Activated T-helper 1 cell treated with anti-CD3 and anti-CD28 coated beads, Interleukin-12 subunit alpha, Interleukin-12 subunit beta, Interleukin-2, Interleukin-4 antibody, amounts not matched to agents 30 ng/mL and 10 ng/mL and 1 ng/mL, durations not matched to agents 14 hours and 24 hours and 36 hours (primary cell): Measurements from ENCODE around the gene F2RL3. TPM values are rescaled to one million over a fixed set of nuclear protein-coding genes. Genes with fewer than 3 reads are reported as not detected.
"Not testable (repeated sequence)": the region's sequence is repeated elsewhere in the genome, so short reads cannot be mapped to it uniquely, and the experiment has no call there.

Experiments used
- DNase-seq: peaks from one replicate; pipeline ENCODE4 v3.0.0; 2021; ENCODE audit warnings: low spot score
- H3K27ac Mint-ChIP-seq: one replicate; pipeline ENCODE4 v1.8.0; 2021; ENCODE audit warnings: mild to moderate bottlenecking, mixed read lengths
- H3K27me3 Mint-ChIP-seq: one replicate; pipeline ENCODE4 v1.8.0; 2022; ENCODE audit warnings: mild to moderate bottlenecking, moderate library complexity, mixed read lengths; ENCODE audit not compliant: insufficient read depth
- H3K36me3 Mint-ChIP-seq: one replicate; pipeline ENCODE4 v1.8.0; 2021; ENCODE audit warnings: low read depth, mixed read lengths
- H3K4me1 Mint-ChIP-seq: one replicate; pipeline ENCODE4 v1.8.0; 2021; ENCODE audit warnings: low read depth, mixed read lengths
- H3K4me3 Mint-ChIP-seq: one replicate; pipeline ENCODE4 v1.8.0; 2021; ENCODE audit warnings: mild to moderate bottlenecking, moderate library complexity, mixed read lengths
- H3K9me3 Mint-ChIP-seq: one replicate; pipeline ENCODE4 v1.8.0; 2021; ENCODE audit warnings: mixed read lengths
- intact Hi-C: fragments of 100-400 bp; cut with micrococcal nuclease; formaldehyde crosslinking; loops from one replicate; pipeline ENCODE4 v1.15.1; 2024
- total RNA-seq: library from RNA; stranded (reverse); gene quantifications from 2 replicates; pipeline ENCODE4 v1.2.3, GENCODE V29; 2022

The F2RL3 gene
- total RNA-seq, 1 donor from 2014 or later: not detected

DNA sequence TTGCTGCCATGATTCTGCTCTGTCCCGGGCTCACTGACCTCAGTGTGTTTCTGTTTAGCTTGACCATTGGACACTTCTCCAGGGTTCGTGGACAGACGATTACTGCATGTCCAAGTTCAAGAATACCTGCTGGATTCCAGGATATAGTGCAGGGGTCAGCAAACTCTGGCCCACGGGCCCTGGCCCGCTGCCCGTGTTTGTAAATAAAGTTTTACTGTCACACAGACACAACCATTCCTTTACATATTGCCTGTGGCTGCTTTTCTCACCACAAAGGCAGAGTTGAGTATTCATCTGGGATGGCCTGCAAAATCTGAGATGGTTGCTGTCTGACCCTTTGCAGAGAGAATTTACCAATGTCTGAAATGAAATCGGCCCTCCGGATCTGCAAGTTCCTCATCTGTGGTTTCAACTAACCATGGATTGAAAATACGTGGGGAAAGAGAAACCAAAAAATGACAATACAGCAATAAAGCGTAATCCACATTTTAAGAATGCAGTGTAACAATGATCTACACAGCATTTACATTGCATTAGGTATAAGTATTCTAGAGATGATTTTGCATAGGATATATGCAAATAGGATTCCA is 25.9 kb upstream of the F2RL3 start:
- intact Hi-C loops: no loop called here
- Mint-ChIP-seq H3K27ac (no peak overlapping the region), H3K4me1 (peaks cover 6% of the 10 kb centered on the region), H3K27me3 (no peaks in the 10 kb centered on the region), H3K4me3 (no peak overlapping the region), H3K36me3 (peaks cover 11% of the 10 kb centered on the region), H3K9me3 (no peaks in the 10 kb centered on the region)
- DNase-seq: no peak

DNA sequence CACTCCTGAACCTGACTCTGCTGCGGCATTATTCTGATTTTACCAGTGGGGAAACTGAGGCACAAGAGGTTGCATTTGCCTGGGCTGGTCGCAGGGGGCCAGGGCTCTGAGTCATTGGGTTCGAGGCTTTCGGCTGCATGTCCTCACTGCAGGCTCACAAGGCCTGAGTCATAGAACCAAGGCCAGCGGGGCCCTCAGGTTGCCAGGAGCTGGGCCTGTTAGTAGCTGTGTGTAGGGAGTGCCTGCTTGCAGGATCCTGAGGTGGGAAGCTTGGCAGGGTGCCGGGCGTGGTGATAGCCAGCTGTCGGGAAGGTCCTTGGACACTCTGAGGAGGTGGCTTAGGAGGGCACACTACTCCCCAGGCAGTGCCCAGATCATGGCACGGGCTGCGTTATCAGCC is 21.6 kb upstream of the F2RL3 start:
- H3K9me3 Mint-ChIP-seq: no peaks in the 10 kb centered on the region
- H3K36me3 Mint-ChIP-seq: peaks cover 9% of the 10 kb centered on the region
- H3K4me1 Mint-ChIP-seq: peaks cover 6% of the 10 kb centered on the region
- no peak for DNase-seq
- no peak overlapping the region for H3K27ac Mint-ChIP-seq
- H3K4me3 Mint-ChIP-seq: no peak overlapping the region
- no peaks in the 10 kb centered on the region for H3K27me3 Mint-ChIP-seq
- intact Hi-C loops: no loop called here

DNA sequence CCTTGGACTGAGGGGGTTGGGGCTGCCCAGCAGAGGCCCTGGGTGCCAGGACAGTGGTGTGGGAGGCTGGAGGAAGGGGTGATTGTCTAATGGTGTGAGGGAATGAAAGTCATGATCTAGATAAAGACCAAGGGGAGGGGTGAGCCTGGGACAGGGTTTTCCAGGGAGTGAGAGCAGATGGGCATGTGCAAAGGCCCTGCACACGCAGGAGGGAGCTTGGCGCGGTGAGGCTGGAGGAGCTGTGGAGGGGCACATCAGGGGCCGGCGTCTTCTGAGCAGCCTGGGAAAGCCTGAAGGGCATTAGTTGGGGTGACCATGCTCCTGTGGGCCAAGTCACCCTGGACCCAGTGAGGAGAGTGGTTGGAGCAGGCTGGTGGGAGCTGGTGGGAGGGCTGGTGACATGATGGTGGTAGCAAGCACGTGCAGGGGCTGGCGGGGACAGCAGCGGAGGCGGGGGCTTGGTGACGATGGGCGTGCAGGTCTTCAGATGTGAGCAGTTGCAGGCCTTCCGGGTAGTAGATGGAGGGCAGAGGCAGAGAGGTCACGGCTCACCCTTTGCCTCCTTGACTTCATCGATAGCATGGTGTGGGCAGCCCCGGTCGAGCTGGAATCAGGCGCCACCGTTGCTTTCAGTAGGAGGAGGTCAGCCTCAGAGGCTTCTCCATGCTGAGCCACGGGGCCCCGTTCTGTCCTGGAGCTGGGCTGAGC is 20.2 kb upstream of the F2RL3 start:
- intact Hi-C loops: no loop called here
- no peaks in the 10 kb centered on the region for H3K9me3 Mint-ChIP-seq
- peaks cover 11% of the 10 kb centered on the region for H3K36me3 Mint-ChIP-seq
- H3K27me3 Mint-ChIP-seq: no peaks in the 10 kb centered on the region
- H3K4me1 Mint-ChIP-seq: no peaks in the 10 kb centered on the region
- DNase-seq: no peak
- no peak overlapping the region for H3K4me3 Mint-ChIP-seq
- no peak overlapping the region for H3K27ac Mint-ChIP-seq

DNA sequence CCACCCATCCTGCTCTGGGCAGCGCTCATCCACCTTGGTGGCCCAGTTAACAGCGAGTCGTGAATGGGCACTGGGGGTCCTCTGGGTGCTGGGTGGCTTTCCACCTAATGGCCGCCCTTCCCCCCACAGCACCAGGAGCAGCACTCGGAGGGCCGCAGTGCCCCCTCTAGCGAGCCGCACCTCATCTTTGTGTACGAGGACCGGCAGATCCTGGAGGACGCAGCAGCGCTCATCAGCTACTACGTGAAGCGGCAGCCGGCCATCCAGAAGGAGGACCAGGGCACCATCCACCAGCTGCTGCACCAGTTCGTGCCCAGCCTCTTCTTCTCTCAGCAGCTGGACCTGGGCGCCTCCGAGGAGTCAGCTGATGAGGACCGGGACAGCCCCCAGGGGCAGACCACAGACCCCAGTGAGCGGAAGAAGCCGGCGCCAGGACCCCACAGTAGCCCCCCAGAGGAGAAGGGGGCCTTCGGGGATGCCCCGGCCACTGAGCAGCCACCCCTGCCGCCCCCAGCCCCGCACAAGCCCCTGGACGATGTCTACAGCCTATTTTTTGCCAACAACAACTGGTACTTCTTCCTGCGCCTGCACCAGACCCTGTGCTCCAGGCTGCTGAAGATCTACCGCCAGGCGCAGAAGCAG is 19.3 kb upstream of the F2RL3 start:
- H3K27me3 Mint-ChIP-seq: no peaks in the 10 kb centered on the region
- peaks cover 18% of the 10 kb centered on the region for H3K36me3 Mint-ChIP-seq
- peaks cover 4% of the 10 kb centered on the region for H3K4me1 Mint-ChIP-seq
- no peak overlapping the region for H3K4me3 Mint-ChIP-seq
- DNase-seq: no peak
- no peak overlapping the region for H3K27ac Mint-ChIP-seq
- peaks cover under 1% of the 10 kb centered on the region for H3K9me3 Mint-ChIP-seq
- intact Hi-C loops: no loop called here

DNA sequence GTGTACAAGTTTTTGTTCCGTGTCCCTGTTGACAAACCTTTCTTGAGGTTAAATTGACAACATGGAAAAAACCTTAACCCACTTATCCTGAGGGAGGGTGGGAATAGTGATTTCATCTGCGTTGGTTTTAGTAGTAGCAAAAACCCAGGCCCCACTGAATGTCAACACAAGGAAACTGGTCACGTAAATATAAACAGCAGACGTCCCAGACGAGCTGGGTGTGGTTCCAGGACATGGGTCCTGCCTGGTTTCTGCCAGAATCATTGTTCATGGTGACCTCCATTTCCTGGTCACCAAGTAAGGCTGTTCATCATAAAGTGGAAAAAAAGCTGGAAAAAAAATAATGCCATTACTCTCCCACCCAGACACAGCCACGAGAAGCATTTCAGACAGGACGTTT is 16.9 kb upstream of the F2RL3 start:
- Mint-ChIP-seq H3K36me3 (peaks cover 22% of the 10 kb centered on the region), H3K4me3 (no peak overlapping the region), H3K9me3 (peaks cover 4% of the 10 kb centered on the region), H3K27ac (no peak overlapping the region), H3K27me3 (no peaks in the 10 kb centered on the region), H3K4me1 (peaks cover 10% of the 10 kb centered on the region)
- intact Hi-C loops: no loop called here
- DNase-seq: no peak

DNA sequence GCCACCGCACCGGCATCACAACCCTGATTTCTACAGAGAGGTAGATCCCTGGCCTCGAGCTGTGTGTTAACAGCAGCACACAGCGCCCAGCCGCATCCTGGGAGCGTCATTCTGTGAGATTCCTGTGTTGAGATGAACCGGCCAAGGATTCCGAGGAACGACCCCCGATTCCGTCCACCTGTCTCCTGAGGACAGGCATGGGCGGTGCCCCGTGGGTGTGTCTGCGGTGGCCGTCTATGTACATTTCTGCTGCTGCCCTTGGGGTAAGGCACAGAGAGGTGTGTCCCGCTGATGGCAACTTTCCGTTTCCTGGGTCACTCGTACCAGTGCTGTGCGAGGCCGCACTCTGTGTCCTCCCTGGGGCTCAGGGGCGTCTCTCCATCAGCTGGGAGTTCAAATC is 16.1 kb upstream of the F2RL3 start:
- intact Hi-C loops: no loop called here
- peaks cover 4% of the 10 kb centered on the region for H3K9me3 Mint-ChIP-seq
- H3K36me3 Mint-ChIP-seq: peaks cover 24% of the 10 kb centered on the region
- DNase-seq: no peak
- H3K27ac Mint-ChIP-seq: no peak overlapping the region
- H3K4me1 Mint-ChIP-seq: peaks cover 10% of the 10 kb centered on the region
- no peak overlapping the region for H3K4me3 Mint-ChIP-seq
- H3K27me3 Mint-ChIP-seq: no peaks in the 10 kb centered on the region

DNA sequence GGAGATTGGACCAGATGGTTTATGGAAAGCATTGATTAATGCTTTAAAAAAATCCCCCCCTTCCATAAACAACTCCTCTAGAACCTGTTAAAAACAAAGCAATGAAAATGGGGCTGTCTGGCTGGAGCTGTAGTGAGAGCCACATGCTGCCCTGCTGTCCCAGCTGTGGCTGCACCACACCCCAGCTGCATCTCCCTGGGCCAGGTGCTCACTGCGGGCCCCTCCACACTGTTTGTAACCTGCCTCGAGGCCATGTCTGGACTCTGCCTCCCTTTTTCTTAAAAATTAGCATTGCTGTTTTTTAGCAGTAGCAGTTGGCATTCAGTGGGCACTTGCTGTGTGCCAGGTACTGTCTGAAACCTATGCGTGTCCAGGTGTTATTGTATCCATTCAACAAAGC is 15.2 kb upstream of the F2RL3 start:
- no peak for DNase-seq
- Mint-ChIP-seq H3K36me3 (peaks cover 21% of the 10 kb centered on the region), H3K27ac (no peak overlapping the region), H3K27me3 (no peaks in the 10 kb centered on the region), H3K4me3 (no peak overlapping the region), H3K4me1 (peaks cover 10% of the 10 kb centered on the region), H3K9me3 (peaks cover 4% of the 10 kb centered on the region)
- intact Hi-C loops: no loop called here

DNA sequence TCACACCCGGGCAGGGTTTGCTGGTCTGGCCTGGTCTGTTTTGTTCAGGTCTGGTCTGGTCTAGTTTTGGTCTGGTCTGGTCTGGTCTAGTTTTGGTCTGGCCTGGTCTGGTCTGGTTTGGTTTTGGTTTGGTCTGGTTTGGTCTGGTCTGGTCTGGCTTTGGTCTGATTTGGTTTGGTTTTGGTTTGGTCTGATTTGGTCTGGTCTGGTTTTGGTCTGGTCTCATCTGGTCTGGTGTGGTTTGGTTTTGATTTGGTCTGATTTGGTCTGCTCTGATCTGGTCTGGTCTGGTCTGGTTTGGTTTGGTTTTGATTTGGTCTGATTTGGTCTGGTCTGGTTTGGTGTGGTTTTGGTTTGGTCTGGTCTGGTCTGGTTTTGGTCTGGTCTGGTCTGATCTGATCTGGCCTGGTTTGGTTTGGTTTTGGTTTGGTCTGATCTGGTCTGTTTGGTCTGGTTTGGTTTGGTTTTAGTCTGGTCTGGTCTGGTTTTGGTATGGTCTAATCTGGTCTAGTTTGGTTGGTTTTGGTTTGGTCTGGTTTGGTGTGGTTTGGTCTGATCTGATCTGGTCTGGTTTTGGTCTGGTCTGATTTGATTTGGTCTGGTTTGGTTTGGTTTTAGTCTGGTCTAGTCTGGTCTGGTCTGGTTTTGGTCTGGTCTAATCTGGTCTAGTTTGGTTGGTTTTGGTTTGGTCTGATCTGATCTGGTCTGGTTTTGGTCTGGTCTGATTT is 14.4 kb upstream of the F2RL3 start:
- Mint-ChIP-seq H3K4me3 (no peak overlapping the region), H3K36me3 (peaks cover 21% of the 10 kb centered on the region), H3K9me3 (peaks cover 4% of the 10 kb centered on the region), H3K27me3 (no peaks in the 10 kb centered on the region), H3K27ac (peak overlapping the region; percentile 70), H3K4me1 (peaks cover 10% of the 10 kb centered on the region)
- no peak for DNase-seq
- intact Hi-C loops: no loop called here

DNA sequence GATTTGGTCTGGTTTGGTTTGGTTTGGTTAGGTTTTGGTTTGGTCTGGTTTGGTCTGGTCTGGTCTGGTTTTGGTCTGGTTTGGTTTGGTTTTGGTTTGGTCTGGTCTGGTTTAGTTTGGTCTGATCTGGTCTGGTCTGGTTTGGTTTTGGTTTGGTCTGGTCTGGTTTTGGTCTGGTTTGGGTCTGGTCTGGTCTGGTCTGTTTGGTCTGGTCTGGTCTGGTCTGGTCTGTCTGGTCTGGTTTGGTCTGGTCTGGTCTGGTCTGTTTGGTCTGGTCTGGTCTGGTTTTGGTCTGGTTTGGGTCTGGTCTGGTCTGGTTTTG is 13.9 kb upstream of the F2RL3 start:
- H3K4me3 Mint-ChIP-seq, H3K9me3 Mint-ChIP-seq, intact Hi-C loops, DNase-seq, H3K4me1 Mint-ChIP-seq, H3K27me3 Mint-ChIP-seq: not testable (repeated sequence)
- Mint-ChIP-seq H3K36me3 (peaks cover 21% of the 10 kb centered on the region), H3K27ac (peak overlapping the region; percentile 70)

DNA sequence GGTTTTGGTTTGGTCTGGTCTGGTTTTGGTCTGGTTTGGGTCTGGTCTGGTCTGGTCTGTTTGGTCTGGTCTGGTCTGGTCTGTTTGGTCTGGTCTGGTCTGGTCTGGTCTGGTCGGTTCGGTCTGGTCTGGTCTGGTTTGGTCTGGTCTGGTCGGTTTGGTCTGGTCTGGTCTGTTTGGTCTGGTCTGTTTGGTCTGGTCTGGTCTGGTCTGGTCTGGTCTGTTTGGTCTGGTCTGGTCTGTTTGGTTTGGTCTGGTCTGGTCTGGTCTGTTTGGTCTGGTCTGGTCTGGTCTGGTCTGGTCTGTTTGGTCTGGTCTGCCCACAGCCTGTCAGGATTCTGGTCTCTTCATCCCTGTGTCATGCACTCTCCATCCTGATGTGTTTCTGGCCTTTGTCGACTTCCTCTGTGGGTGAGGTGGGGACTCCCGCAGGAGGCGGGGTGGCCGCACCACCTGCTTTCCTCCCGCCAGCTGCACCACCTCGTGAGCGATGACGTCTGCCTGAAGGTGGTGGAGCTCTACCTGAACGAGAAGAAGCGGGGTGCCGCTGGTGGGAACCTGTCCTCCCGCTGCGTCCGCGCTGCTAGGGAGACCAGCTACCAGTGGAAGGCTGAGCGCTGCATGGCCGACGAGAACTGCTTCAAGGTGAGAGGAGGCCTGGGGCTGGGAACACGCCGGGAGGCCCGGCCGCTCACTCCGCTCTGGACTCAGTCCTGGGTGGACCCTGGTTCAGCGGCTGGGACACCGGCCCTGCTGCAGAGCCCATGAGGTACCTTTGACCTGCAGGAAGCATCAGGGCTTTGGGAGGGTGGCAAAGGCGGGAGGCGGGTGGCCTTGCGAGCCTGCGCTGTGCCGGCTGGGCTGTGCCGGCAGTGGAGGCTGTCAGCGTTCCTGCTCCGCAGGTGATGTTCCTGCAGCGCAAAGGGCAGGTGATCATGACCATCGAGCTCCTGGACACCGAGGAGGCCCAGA is 12.9 kb upstream of the F2RL3 start:
- Mint-ChIP-seq H3K27me3 (no peaks in the 10 kb centered on the region), H3K9me3 (peaks cover 11% of the 10 kb centered on the region), H3K4me1 (peaks cover 10% of the 10 kb centered on the region), H3K36me3 (peaks cover 29% of the 10 kb centered on the region), H3K4me3 (no peak overlapping the region), H3K27ac (peak overlapping the region; percentile 23)
- no peak for DNase-seq
- intact Hi-C loops: no loop called here

DNA sequence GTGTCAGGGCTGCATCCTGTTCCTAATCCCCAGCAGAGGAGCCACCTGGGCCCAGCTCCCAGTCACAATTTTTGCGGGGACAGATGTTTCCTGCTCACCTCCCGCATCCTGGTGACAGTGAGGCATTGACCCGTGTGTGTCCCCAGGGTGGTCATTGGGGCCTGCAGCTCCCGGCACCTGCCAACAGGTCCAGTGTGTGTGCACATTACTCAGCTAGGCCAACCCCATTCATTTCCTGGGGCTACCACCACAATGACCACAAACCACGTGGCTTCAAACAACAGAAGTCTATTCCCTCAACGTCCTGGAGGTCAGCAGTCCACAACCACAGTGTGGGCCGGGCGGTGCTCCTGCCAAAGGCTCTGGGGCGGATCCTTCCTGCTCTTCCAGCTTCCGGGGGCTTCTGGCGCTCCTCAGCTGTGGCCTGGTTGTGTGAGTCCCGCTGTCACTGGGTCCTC is 11.9 kb upstream of the F2RL3 start:
- intact Hi-C loops: no loop called here
- peaks cover 10% of the 10 kb centered on the region for H3K4me1 Mint-ChIP-seq
- peaks cover 13% of the 10 kb centered on the region for H3K9me3 Mint-ChIP-seq
- DNase-seq: no peak
- no peaks in the 10 kb centered on the region for H3K27me3 Mint-ChIP-seq
- H3K4me3 Mint-ChIP-seq: no peak overlapping the region
- H3K36me3 Mint-ChIP-seq: peaks cover 29% of the 10 kb centered on the region
- no peak overlapping the region for H3K27ac Mint-ChIP-seq

DNA sequence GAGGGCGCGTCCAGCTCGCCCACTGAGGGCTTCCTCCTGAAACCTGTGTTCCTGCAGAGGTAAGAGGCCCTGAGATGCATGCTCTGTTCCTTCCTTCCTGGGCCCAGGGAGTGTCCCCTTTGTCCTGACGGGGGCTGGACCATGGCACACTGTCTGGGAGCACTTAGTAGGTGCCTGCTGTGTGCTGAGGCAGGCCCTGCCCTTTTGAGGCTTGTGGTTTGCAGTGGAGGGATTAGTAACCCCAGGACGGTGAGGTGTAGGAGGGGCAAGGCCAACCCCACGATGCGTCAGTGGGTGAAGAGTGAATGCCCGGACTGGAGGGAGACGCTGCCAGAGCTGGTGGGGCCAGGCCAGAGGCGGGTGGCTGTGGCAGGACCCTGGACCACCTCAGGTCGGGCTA is 11.2 kb upstream of the F2RL3 start:
- Mint-ChIP-seq H3K9me3 (peaks cover 19% of the 10 kb centered on the region), H3K4me1 (peaks cover 10% of the 10 kb centered on the region), H3K36me3 (peaks cover 32% of the 10 kb centered on the region), H3K27ac (no peak overlapping the region), H3K27me3 (no peaks in the 10 kb centered on the region), H3K4me3 (no peak overlapping the region)
- intact Hi-C loops: no loop called here
- DNase-seq: no peak
